Measurements from ENCODE around the gene COG8.

The COG8 gene

GRCh38 chr16:69285240-69285639 is 54.1 kb downstream of the COG8 start:
- DNase-seq, result no peak

- DNase-seq, result no peak
These were observed 55.5 kb downstream of the COG8 start for GRCh38 chr16:69283851-69284250.

GRCh38 chr16:69277413-69277812 is 62.0 kb downstream of the COG8 start:
- DNase-seq, result no peak
